H1 (cell line): ENCODE measurements around the gene TLCD5. TPM values are rescaled to one million over a fixed set of nuclear protein-coding genes. Genes with fewer than 3 reads are reported as not detected.

Source experiments
- CTCF ChIA-PET: fragments of 300-600 bp; sonication (Branson Sonifier 250); formaldehyde crosslinking; loops from one replicate; lab custom pipeline; 2021; ENCODE audit not compliant: partially characterized antibody; lab: Charles Lee
- POLR2A ChIA-PET: fragments of 300-600 bp; sonication (Branson Sonifier 250); formaldehyde crosslinking; loops from one replicate; lab custom pipeline; 2021; ENCODE audit warnings: inconsistent platforms; ENCODE audit not compliant: partially characterized antibody; lab: Charles Lee
- DNase-seq, 2 experiments: peaks; one replicate each; pipeline versions ENCODE4 v3.0.0 to v3.0.0-alpha.2; 2010 to 2022; ENCODE audit warnings: low spot score in 2 of 2, low read depth in 1 of 2, mixed read lengths in 1 of 2
- FAIRE-seq: peaks from 2 replicates; lab custom pipeline; 2011; peaks lifted over from hg19 to GRCh38; lab: Jason Lieb, UNC
- H2AFZ ChIP-seq: 2 replicates; pipeline ENCODE4 v1.8.1; 2012; ENCODE audit warnings: low read length, inconsistent platforms
- H2AK5ac ChIP-seq: 2 replicates; pipeline ENCODE4 v1.6.1; 2013; ENCODE audit warnings: low read depth, low read length
- H2BK120ac ChIP-seq: replicated peaks from 2 replicates; pipeline ENCODE3; 2013; ENCODE audit warnings: low read depth, low read length, inconsistent platforms
- H2BK12ac ChIP-seq: 2 replicates; pipeline ENCODE4 v1.6.1; 2013; ENCODE audit warnings: low read depth, low read length
- H2BK15ac ChIP-seq: 2 replicates; pipeline ENCODE4 v1.6.1; 2013; ENCODE audit warnings: low read length
- H2BK20ac ChIP-seq: 2 replicates; pipeline ENCODE4 v1.6.1; 2013; ENCODE audit warnings: low read length
- H2BK5ac ChIP-seq: 2 replicates; pipeline ENCODE4 v1.6.1; 2013; ENCODE audit warnings: low read depth, low read length
- H3K14ac ChIP-seq: 2 replicates; pipeline ENCODE4 v1.6.1; 2013; ENCODE audit warnings: inconsistent platforms; ENCODE audit not compliant: insufficient read length
- H3K18ac ChIP-seq: 2 replicates; pipeline ENCODE4 v1.6.1; 2013; ENCODE audit warnings: low read length; ENCODE audit errors: extremely low read depth
- H3K23ac ChIP-seq: 2 replicates; pipeline ENCODE4 v1.6.1; 2013; ENCODE audit warnings: inconsistent platforms; ENCODE audit not compliant: insufficient read length
- H3K23me2 ChIP-seq: 2 replicates; pipeline ENCODE4 v1.6.1; 2013; ENCODE audit warnings: low read depth, low read length
- H3K27ac ChIP-seq: 2 replicates; pipeline ENCODE4 v1.6.1; 2011; ENCODE audit warnings: low read depth, low read length, inconsistent platforms
- H3K27me3 ChIP-seq, 4 experiments: replicated peaks in 1 of 4; 1 replicate in 1 of 4; 2 replicates in 3 of 4; pipeline versions ENCODE4 v1.6.1 to v1.8.1; 2011 to 2013; ENCODE audit warnings: low read length in 3 of 4, mild to moderate bottlenecking in 3 of 4, inconsistent platforms in 2 of 4, mixed read lengths in 2 of 4, moderate library complexity in 1 of 4; ENCODE audit not compliant: control insufficient read depth in 3 of 4, insufficient read depth in 3 of 4; ENCODE audit errors: extremely low read depth in 1 of 4
- H3K36me3 ChIP-seq, 4 experiments: 2 replicates each; pipeline versions ENCODE4 v1.6.1 to v1.8.1; 2011 to 2013; ENCODE audit warnings: mild to moderate bottlenecking in 4 of 4, low read length in 3 of 4, moderate library complexity in 2 of 4, control low read depth in 1 of 4, inconsistent platforms in 1 of 4; ENCODE audit not compliant: insufficient read depth in 4 of 4, control insufficient read depth in 2 of 4
- H3K4ac ChIP-seq: replicated peaks from 2 replicates; pipeline ENCODE3; 2013; ENCODE audit warnings: low read length, low read depth, mixed read lengths, inconsistent platforms; ENCODE audit not compliant: insufficient read length
- H3K4me1 ChIP-seq, 4 experiments: replicated peaks in 1 of 4; 1 replicate in 1 of 4; 2 replicates in 3 of 4; pipeline versions ENCODE4 v1.6.1 to v1.8.1; 2011 to 2013; ENCODE audit warnings: low read length in 3 of 4, inconsistent platforms in 2 of 4, mixed read lengths in 1 of 4; ENCODE audit not compliant: insufficient read depth in 4 of 4, control insufficient read depth in 3 of 4
- H3K4me2 ChIP-seq, 2 experiments: 2 replicates each; pipeline versions ENCODE4 v1.6.1 to v1.8.1; 2011 to 2013; ENCODE audit warnings: low read depth in 2 of 2, low read length in 2 of 2, control low read depth in 1 of 2, inconsistent platforms in 1 of 2, mild to moderate bottlenecking in 1 of 2; ENCODE audit not compliant: insufficient read depth in 1 of 2
- H3K4me3 ChIP-seq, 4 experiments: fragments of 200-600, 300-600 bp in 1 of 4; sonication (generic), shearing (Covaris generic), sonication (Bioruptor Twin) in 1 of 4; 2 replicates each; pipeline versions ENCODE4 v1.5.1 to v1.8.1; 2011 to 2016; ENCODE audit warnings: low read length in 4 of 4, low read depth in 3 of 4, control low read depth in 2 of 4, inconsistent platforms in 2 of 4, mild to moderate bottlenecking in 2 of 4, mixed read lengths in 1 of 4, moderate library complexity in 1 of 4; ENCODE audit not compliant: insufficient read depth in 2 of 4; ENCODE audit errors: extremely low read depth in 1 of 4
- H3K56ac ChIP-seq: replicated peaks from 2 replicates; pipeline ENCODE3; 2013; ENCODE audit warnings: low read depth, mild to moderate bottlenecking, mixed read lengths, low read length, inconsistent platforms; ENCODE audit not compliant: insufficient read length
- H3K79me1 ChIP-seq: 2 replicates; pipeline ENCODE4 v1.6.1; 2013; ENCODE audit warnings: low read depth, low read length, control low read depth
- H3K79me2 ChIP-seq, 2 experiments: 2 replicates each; pipeline versions ENCODE4 v1.6.1 to v1.8.1; 2012 to 2013; ENCODE audit warnings: low read length in 2 of 2, mild to moderate bottlenecking in 2 of 2, inconsistent platforms in 1 of 2; ENCODE audit not compliant: insufficient read depth in 2 of 2, control insufficient read depth in 1 of 2
- H3K9ac ChIP-seq, 4 experiments: replicated peaks in 1 of 4; 1 replicate in 1 of 4; 2 replicates in 3 of 4; pipeline versions ENCODE4 v1.6.1 to v1.8.1; 2011 to 2013; ENCODE audit warnings: low read depth in 3 of 4, low read length in 3 of 4, control low read depth in 2 of 4, mild to moderate bottlenecking in 2 of 4, moderate library complexity in 2 of 4, inconsistent platforms in 1 of 4; ENCODE audit errors: extremely low read depth in 1 of 4
- H3K9me3 ChIP-seq, 2 experiments: 2 replicates each; pipeline versions ENCODE4 v1.6.1 to v1.8.1; 2012 to 2013; ENCODE audit warnings: mild to moderate bottlenecking in 2 of 2, moderate library complexity in 2 of 2, control low read depth in 1 of 2, inconsistent platforms in 1 of 2, low read depth in 1 of 2, low read length in 1 of 2, mixed read lengths in 1 of 2; ENCODE audit not compliant: insufficient read depth in 2 of 2
- H4K20me1 ChIP-seq, 2 experiments: replicated peaks in 1 of 2; 2 replicates each; pipeline versions ENCODE3 to v1.8.1; 2011 to 2013; ENCODE audit warnings: inconsistent platforms in 2 of 2, low read length in 2 of 2, mild to moderate bottlenecking in 1 of 2; ENCODE audit not compliant: insufficient read depth in 2 of 2, control insufficient read depth in 1 of 2
- H4K5ac ChIP-seq: 2 replicates; pipeline ENCODE4 v1.6.1; 2013; ENCODE audit warnings: low read length, low read depth, mixed read lengths, inconsistent platforms; ENCODE audit not compliant: insufficient read length
- H4K8ac ChIP-seq: 2 replicates; pipeline ENCODE4 v1.8.0; 2013; ENCODE audit warnings: mild to moderate bottlenecking, moderate library complexity, low read length, inconsistent platforms; ENCODE audit not compliant: insufficient read depth; ENCODE audit errors: extremely low read depth
- H4K91ac ChIP-seq: replicated peaks from 2 replicates; pipeline ENCODE3; 2013; ENCODE audit warnings: low read length, mixed read lengths, inconsistent platforms; ENCODE audit not compliant: insufficient read length
- ASH2L ChIP-seq: fragments of 200-600, 300-600 bp; sonication (generic); IDR thresholded peaks from one replicate; pipeline ENCODE4 v1.7.1; 2017; ENCODE audit warnings: low read length
- BRCA1 ChIP-seq: IDR thresholded peaks from 2 replicates; pipeline ENCODE4 v1.6.1; 2012; ENCODE audit warnings: low read depth, low read length, improper control_type of control experiment
- CBX8 ChIP-seq: fragments of 300-800, 300-1000 bp; sonication (generic); IDR thresholded peaks from 2 replicates; pipeline ENCODE4 v1.7.1; 2016; ENCODE audit warnings: low read depth, low read length, borderline replicate concordance
- CREB1 ChIP-seq: IDR thresholded peaks from 2 replicates; pipeline ENCODE4 v1.6.1; 2012; ENCODE audit warnings: inconsistent platforms
- GABPA ChIP-seq: IDR thresholded peaks from 2 replicates; pipeline ENCODE4 v1.6.1; 2011; ENCODE audit warnings: mild to moderate bottlenecking, low read length, moderate library complexity, borderline replicate concordance; ENCODE audit not compliant: insufficient read depth
- KDM1A ChIP-seq: fragments of 200-600, 300-600 bp; sonication (generic); IDR thresholded peaks from 2 replicates; pipeline ENCODE4 v1.7.1; 2016; ENCODE audit warnings: mild to moderate bottlenecking, low read length, borderline replicate concordance
- POLR2AphosphoS5 ChIP-seq: IDR thresholded peaks from 2 replicates; pipeline ENCODE4 v1.6.1; 2011; ENCODE audit warnings: low read depth, low read length
- SP2 ChIP-seq: IDR thresholded peaks from 2 replicates; pipeline ENCODE4 v1.6.1; 2012; ENCODE audit warnings: mild to moderate bottlenecking, low read length, inconsistent platforms
- TCF12 ChIP-seq: IDR thresholded peaks from 2 replicates; pipeline ENCODE4 v1.6.1; 2011; ENCODE audit warnings: low read depth, mild to moderate bottlenecking, low read length
- TEAD4 ChIP-seq: IDR thresholded peaks from 2 replicates; pipeline ENCODE4 v1.6.1; 2012; ENCODE audit warnings: low read depth, low read length, inconsistent platforms, mixed read lengths
- YY1 ChIP-seq: IDR thresholded peaks from 2 replicates; pipeline ENCODE4 v1.6.1; 2011; ENCODE audit warnings: low read depth, mild to moderate bottlenecking, low read length
- WGBS, 2 experiments: shearing (Covaris generic) in 1 of 2; methylation state at CpG; one replicate each; pipeline versions ENCODE4 v1.1.6 to v1.1.7; 2013 to 2015; ENCODE audit warnings: low lambda C conversion rate in 2 of 2, mixed read lengths in 2 of 2, inconsistent platforms in 1 of 2, low coverage in 1 of 2, missing lambda C conversion rate in 1 of 2; ENCODE audit not compliant: insufficient replicate concordance in 2 of 2, insufficient coverage in 1 of 2, insufficient read length in 1 of 2; ENCODE audit errors: extremely low coverage in 1 of 2, missing lambda C conversion rate in 1 of 2; 5-methylcytosine and 5-hydroxymethylcytosine counted together
- polyA plus RNA-seq, 7 experiments: library from polyadenylated mRNA; depleted of rRNA in 3 of 7; stranded (reverse) in 5 of 7; unstranded in 2 of 7; fragments of >200 nt in 5 of 7; fragments of 200-250 nt in 2 of 7; gene quantifications; 1 replicate in 5 of 7; 2 replicates in 1 of 7; 4 replicates in 1 of 7; pipeline versions ENCODE4 v1.2.1 to v1.2.3, GENCODE V29; 2011 to 2013; ENCODE audit warnings: missing spikeins in 2 of 7, mixed read lengths in 2 of 7
- total RNA-seq: library from RNA; stranded (reverse); fragmentation: NEBNext Ultra II Directional; extraction: Animal tissue kit (Norgen Biotek cat#: 25700); gene quantifications from 2 replicates; pipeline ENCODE4 v1.2.1, GENCODE V29; 2021
- TF ChIP-seq, protein P1 (sequence below): IDR thresholded peaks from 2 replicates; pipeline ENCODE4 v1.6.1; 2012; ENCODE audit warnings: inconsistent platforms

The TLCD5 gene
- total and polyA plus RNA-seq, 2 of the 8 experiments (the other 6 are each of a cell fraction or from before 2014, with no cell fraction given): 9.5 to 10.1 TPM

DNA sequence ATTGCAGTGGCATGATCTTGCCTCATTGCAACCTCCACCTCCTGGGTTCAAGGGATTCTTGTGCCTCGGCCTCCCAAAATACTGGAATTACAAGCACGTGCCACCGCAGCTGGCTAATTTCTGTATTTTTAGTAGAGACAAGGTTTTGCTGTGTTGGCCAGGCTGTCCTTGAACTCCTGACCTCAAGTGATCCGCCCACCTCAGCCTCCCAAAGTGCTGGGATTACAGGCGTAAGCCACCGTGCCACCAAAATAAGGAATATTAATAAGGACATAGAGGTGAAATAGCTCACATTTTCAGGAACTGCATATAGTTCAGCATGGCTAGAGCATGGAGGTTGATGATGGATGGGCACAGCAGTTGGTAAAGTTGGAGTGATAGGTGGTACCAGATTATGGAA is 32.5 kb downstream of the TLCD5 start:
- no peak for FAIRE-seq
- 91% methylated on average over 6 of the region's 6 CpGs; no CpG with 5 or more reads in 1 of the 2 experiments for WGBS, 2 experiments
- TF ChIP-seq ASH2L: no peak
- no peak for TF ChIP-seq KDM1A
- TF ChIP-seq, protein P1, sequence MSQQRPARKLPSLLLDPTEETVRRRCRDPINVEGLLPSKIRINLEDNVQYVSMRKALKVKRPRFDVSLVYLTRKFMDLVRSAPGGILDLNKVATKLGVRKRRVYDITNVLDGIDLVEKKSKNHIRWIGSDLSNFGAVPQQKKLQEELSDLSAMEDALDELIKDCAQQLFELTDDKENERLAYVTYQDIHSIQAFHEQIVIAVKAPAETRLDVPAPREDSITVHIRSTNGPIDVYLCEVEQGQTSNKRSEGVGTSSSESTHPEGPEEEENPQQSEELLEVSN: no peak
- no peak for TF ChIP-seq GABPA
- TF ChIP-seq TCF12: no peak
- no peak for TF ChIP-seq POLR2AphosphoS5
- TF ChIP-seq SP2: no peak
- TF ChIP-seq YY1: no peak
- TF ChIP-seq CBX8: no peak
- TF ChIP-seq CREB1: no peak
- TF ChIP-seq TEAD4: no peak
- no peak for TF ChIP-seq BRCA1

More for the DNA sequence above, 32.5 kb downstream of the TLCD5 start:
- Histone ChIP-seq H2AFZ (no peak overlapping the region), H3K4me2 (no peak overlapping the region), H2BK120ac (no peak overlapping the region), H4K20me1 (peaks cover 0 to 4% of the 10 kb centered on the region in 2 experiments), H2BK20ac (no peak overlapping the region), H4K91ac (no peak overlapping the region), H2BK12ac (no peak overlapping the region), H3K4ac (no peak overlapping the region), H3K27me3 (no peaks in the 10 kb centered on the region), H2AK5ac (no peak overlapping the region), H4K8ac (no peak overlapping the region), H3K9me3 (peaks cover 4% of the 10 kb centered on the region in 2 experiments; a peak in 1 of 4 replicates), H3K79me1 (peaks cover 2% of the 10 kb centered on the region; the same call in 1 of the 2 replicates), H3K4me3 (no peak overlapping the region), H3K23me2 (no peaks in the 10 kb centered on the region; the same call in 1 of the 2 replicates), H3K9ac (no peak overlapping the region), H2BK15ac (no peak overlapping the region), H3K27ac (no peak overlapping the region), H3K4me1 (peaks cover 0 to 1% (median 0%) of the 10 kb centered on the region in 4 experiments; a peak in 1 of 7 replicates), H4K5ac (no peak overlapping the region), H3K36me3 (no peaks in the 10 kb centered on the region; a peak in 1 of 8 replicates), H3K56ac (no peak overlapping the region), H3K23ac (no peak overlapping the region), H3K14ac (no peak overlapping the region), H3K18ac (no peak overlapping the region), H2BK5ac (no peak overlapping the region), H3K79me2 (peaks cover 2 to 75% of the 10 kb centered on the region in 2 experiments; a peak in 3 of 4 replicates)
- no peak for DNase-seq
- POLR2A ChIA-PET: interaction anchor here (1.0 kb wide), 1 partner anchor 14 kb away, joined by 3 read pairs; no protein-coding TSS in a partner anchor
- CTCF ChIA-PET: interaction anchor here (1.2 to 1.3 kb wide), 2 partner anchors 12 to 16 kb away, joined by 3 read pairs; no protein-coding TSS in a partner anchor
